B cell (primary cell): ENCODE data around the gene MOGAT1. TPM values are rescaled to one million over a fixed set of nuclear protein-coding genes. Genes with fewer than 3 reads are reported as not detected.

Experiments
- ATAC-seq: fragments of 200-7000 bp; cut with Tn5 transposase; one replicate; pipeline ENCODE4 v1.10.0; 2021; ENCODE audit warnings: low read depth, mild to moderate bottlenecking, moderate number of reproducible peaks, moderate library complexity
- CTCF ChIA-PET: fragments of 350-600 bp; sonication (Branson Sonifier 250); formaldehyde crosslinking; loops from one replicate; lab custom pipeline; 2021; ENCODE audit warnings: antibody characterized with exemption, inconsistent platforms; lab: Charles Lee
- POLR2A ChIA-PET: fragments of 350-600 bp; sonication (Branson Sonifier 250); formaldehyde crosslinking; loops from one replicate; lab custom pipeline; 2021; ENCODE audit warnings: antibody characterized with exemption; lab: Charles Lee
- DNase-seq: peaks from one replicate; pipeline ENCODE4 v3.0.0; 2013
- H2AFZ ChIP-seq: 2 replicates; pipeline ENCODE4 v1.6.1; 2012; ENCODE audit warnings: mild to moderate bottlenecking, low read depth, low read length; ENCODE audit not compliant: insufficient read depth, poor library complexity, severe bottlenecking
- H3K27ac ChIP-seq, 2 donors: 1 replicate in 1 of 2; 2 replicates in 1 of 2; pipeline ENCODE4 v1.5.1; 2012 to 2013; ENCODE audit warnings: low read length in 2 of 2, mild to moderate bottlenecking in 2 of 2, moderate library complexity in 1 of 2
- H3K27me3 ChIP-seq, 4 experiments: fragments of 200-600 bp in 1 of 4; sonication (generic) in 1 of 4; replicated peaks in 1 of 4; 1 replicate in 2 of 4; 2 replicates in 2 of 4; pipeline versions ENCODE4 v1.6.1 to v1.7.0; 2013 to 2016; ENCODE audit warnings: low read length in 3 of 4, mild to moderate bottlenecking in 2 of 4, mixed read lengths in 1 of 4, moderate library complexity in 1 of 4; ENCODE audit not compliant: insufficient read depth in 4 of 4, control insufficient read depth in 3 of 4; ENCODE audit errors: control extremely low read depth in 1 of 4
- H3K36me3 ChIP-seq, 2 experiments: replicated peaks in 1 of 2; 1 replicate in 1 of 2; 2 replicates in 1 of 2; pipeline versions ENCODE4 v1.6.1 to v1.7.1; 2013; ENCODE audit warnings: low read length in 1 of 2; ENCODE audit not compliant: insufficient read depth in 2 of 2, control insufficient read depth in 1 of 2; ENCODE audit errors: control extremely low read depth in 1 of 2, extremely low read depth in 1 of 2
- H3K4me1 ChIP-seq, 2 donors: fragments of 200-600 bp in 1 of 2; sonication (generic) in 1 of 2; 1 replicate in 1 of 2; 2 replicates in 1 of 2; pipeline versions ENCODE4 v1.5.1 to v1.6.1; 2013 to 2017; ENCODE audit warnings: low read length in 2 of 2; ENCODE audit not compliant: control insufficient read depth in 2 of 2, insufficient read depth in 2 of 2
- H3K4me2 ChIP-seq: replicated peaks from 2 replicates; pipeline ENCODE3; 2012; ENCODE audit warnings: mild to moderate bottlenecking, low read depth, low read length; ENCODE audit not compliant: poor library complexity, severe bottlenecking
- H3K4me3 ChIP-seq, 5 experiments: fragments of 200-600 bp in 1 of 5; sonication (generic) in 1 of 5; 1 replicate in 3 of 5; 2 replicates in 2 of 5; pipeline versions ENCODE4 v1.5.1 to v1.7.0; 2011 to 2016; ENCODE audit warnings: low read length in 4 of 5, mild to moderate bottlenecking in 4 of 5, low read depth in 2 of 5, control low read depth in 1 of 5, moderate library complexity in 1 of 5; ENCODE audit not compliant: insufficient read depth in 1 of 5; ENCODE audit errors: control extremely low read depth in 1 of 5, extremely low read depth in 1 of 5
- H3K79me2 ChIP-seq: fragments of 200-600 bp; sonication (generic); one replicate; pipeline ENCODE4 v1.6.0; 2016; ENCODE audit warnings: low read length; ENCODE audit not compliant: control insufficient read depth, insufficient read depth
- H3K9ac ChIP-seq: fragments of 200-600 bp; sonication (generic); 2 replicates; pipeline ENCODE4 v1.6.1; 2017; ENCODE audit warnings: mild to moderate bottlenecking, low read length, moderate library complexity
- H3K9me3 ChIP-seq, 3 donors: one replicate each; pipeline versions ENCODE4 v1.6.1 to v1.7.1; 2013; ENCODE audit warnings: low read length in 2 of 3; ENCODE audit not compliant: control insufficient read depth in 2 of 3, insufficient read depth in 1 of 3; ENCODE audit errors: control extremely low read depth in 1 of 3
- H4K20me1 ChIP-seq: 2 replicates; pipeline ENCODE4 v1.6.0; 2012; ENCODE audit warnings: mild to moderate bottlenecking, low read length; ENCODE audit not compliant: insufficient read depth, control insufficient read depth, poor library complexity, severe bottlenecking
- H3K27ac Mint-ChIP-seq: one replicate; pipeline ENCODE4 v1.8.0; 2021; ENCODE audit warnings: mixed read lengths
- H3K27me3 Mint-ChIP-seq: one replicate; pipeline ENCODE4 v1.8.0; 2021; ENCODE audit warnings: mixed read lengths
- H3K4me1 Mint-ChIP-seq: one replicate; pipeline ENCODE4 v1.8.0; 2021; ENCODE audit warnings: mixed read lengths
- H3K4me3 Mint-ChIP-seq: one replicate; pipeline ENCODE4 v1.8.0; 2021; ENCODE audit warnings: mixed read lengths
- H3K9me3 Mint-ChIP-seq: one replicate; pipeline ENCODE4 v1.8.0; 2022; ENCODE audit warnings: mixed read lengths; ENCODE audit not compliant: insufficient read depth
- EZH2 ChIP-seq: IDR thresholded peaks from 2 replicates; pipeline ENCODE4 v1.6.1; 2012; ENCODE audit warnings: borderline replicate concordance, low read depth, mild to moderate bottlenecking, moderate library complexity, low read length; ENCODE audit not compliant: insufficient read depth, poor library complexity, severe bottlenecking
- WGBS: methylation state at CpG from one replicate; pipeline ENCODE4 v1.1.5; 2013; ENCODE audit warnings: missing lambda C conversion rate; ENCODE audit not compliant: insufficient coverage; 5-methylcytosine and 5-hydroxymethylcytosine counted together
- intact Hi-C: fragments of 100-400 bp; cut with micrococcal nuclease; formaldehyde crosslinking; loops from one replicate; pipeline ENCODE4 v1.10.0; 2022
- polyA plus RNA-seq: library from polyadenylated mRNA; depleted of rRNA; stranded (reverse); fragments of >200 nt; gene quantifications from 2 replicates; pipeline ENCODE4 v1.2.3, GENCODE V29; 2012
- total RNA-seq, 2 donors: library from RNA; stranded (reverse); fragments of 120-200 nt in 1 of 2; gene quantifications; 1 replicate in 1 of 2; 2 replicates in 1 of 2; pipeline versions ENCODE4 v1.2.3 to v1.2.4, GENCODE V29; 2013 to 2022
- TF ChIP-seq, protein P1 (sequence below): fragments of 200-600 bp; IDR thresholded peaks from one replicate; pipeline ENCODE4 v1.8.0; 2022; ENCODE audit warnings: antibody characterized with exemption, mild to moderate bottlenecking

MOGAT1 gene
- total and polyA plus RNA-seq, 2 donors (not counting 1 experiment from before 2014, with no cell fraction given), result not detected

DNA sequence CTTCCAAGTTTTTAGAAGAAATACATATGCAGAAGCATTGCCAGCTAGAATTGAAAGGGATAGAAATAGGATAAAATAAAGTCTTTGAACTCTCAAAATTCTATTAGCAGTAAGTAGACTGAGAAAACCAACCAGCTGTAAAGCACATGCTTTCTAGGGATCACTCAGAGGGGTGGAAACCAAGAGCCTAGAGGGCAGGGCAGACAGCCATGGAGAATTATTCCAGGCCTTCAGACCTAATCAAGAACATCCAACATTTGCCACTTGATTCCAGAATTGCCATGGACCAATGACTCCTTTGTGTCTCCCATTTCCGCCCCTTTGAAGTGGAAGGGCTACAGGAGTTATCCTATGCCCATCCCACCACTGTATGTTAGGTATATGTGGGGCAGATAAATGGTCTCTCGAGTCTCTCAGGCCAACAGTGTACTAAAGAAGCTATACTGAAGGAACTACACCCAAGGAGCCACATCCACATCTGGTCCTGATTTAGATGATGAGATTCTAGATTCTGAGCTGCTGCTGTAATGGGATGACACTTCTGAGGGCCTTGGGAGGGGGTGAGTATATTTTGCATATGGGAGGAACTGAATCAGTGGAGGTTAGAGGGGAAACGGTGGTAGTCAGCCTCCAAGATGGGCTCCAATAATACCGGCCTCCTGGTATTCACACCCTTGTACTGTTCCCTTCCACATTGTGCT is 19.6 kb upstream of the MOGAT1 start:
- Histone ChIP-seq H2AFZ (no peak overlapping the region), H4K20me1 (peaks cover 43% of the 10 kb centered on the region), H3K27ac (no peak overlapping the region), H3K4me1 (peaks cover 19 to 25% of the 10 kb centered on the region in 2 donors), H3K4me3 (no peak overlapping the region), H3K9me3 (no peaks in the 10 kb centered on the region), H3K9ac (no peak overlapping the region), H3K4me2 (no peak overlapping the region), H3K27me3 (no peaks in the 10 kb centered on the region), H3K79me2 (peaks cover 74% of the 10 kb centered on the region), H3K36me3 (peaks cover 3 to 14% of the 10 kb centered on the region in 2 experiments)
- ChIA-PET POLR2A (no interaction called here), CTCF (interaction anchor here (1.0 kb wide), 1 partner anchor 37 kb away, joined by 3 read pairs; no protein-coding TSS in a partner anchor)
- ATAC-seq, result no peak
- Mint-ChIP-seq H3K27ac (no peak overlapping the region), H3K9me3 (no peaks in the 10 kb centered on the region), H3K4me3 (no peak overlapping the region), H3K27me3 (no peaks in the 10 kb centered on the region), H3K4me1 (peaks cover 44% of the 10 kb centered on the region)
- no peak for DNase-seq
- 83% methylated on average over 1 of the region's 4 CpGs for WGBS
- intact Hi-C loops, result loop anchor here (10.0 kb wide), 2 partner anchors 1303 to 1933 kb away; partner anchors contain the start of genes CUL3 and MRPL44
- no peak for TF ChIP-seq EZH2
- TF ChIP-seq, protein P1, sequence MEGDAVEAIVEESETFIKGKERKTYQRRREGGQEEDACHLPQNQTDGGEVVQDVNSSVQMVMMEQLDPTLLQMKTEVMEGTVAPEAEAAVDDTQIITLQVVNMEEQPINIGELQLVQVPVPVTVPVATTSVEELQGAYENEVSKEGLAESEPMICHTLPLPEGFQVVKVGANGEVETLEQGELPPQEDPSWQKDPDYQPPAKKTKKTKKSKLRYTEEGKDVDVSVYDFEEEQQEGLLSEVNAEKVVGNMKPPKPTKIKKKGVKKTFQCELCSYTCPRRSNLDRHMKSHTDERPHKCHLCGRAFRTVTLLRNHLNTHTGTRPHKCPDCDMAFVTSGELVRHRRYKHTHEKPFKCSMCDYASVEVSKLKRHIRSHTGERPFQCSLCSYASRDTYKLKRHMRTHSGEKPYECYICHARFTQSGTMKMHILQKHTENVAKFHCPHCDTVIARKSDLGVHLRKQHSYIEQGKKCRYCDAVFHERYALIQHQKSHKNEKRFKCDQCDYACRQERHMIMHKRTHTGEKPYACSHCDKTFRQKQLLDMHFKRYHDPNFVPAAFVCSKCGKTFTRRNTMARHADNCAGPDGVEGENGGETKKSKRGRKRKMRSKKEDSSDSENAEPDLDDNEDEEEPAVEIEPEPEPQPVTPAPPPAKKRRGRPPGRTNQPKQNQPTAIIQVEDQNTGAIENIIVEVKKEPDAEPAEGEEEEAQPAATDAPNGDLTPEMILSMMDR, result no peak
